Left lung (tissue), 14 donors: ENCODE results near the gene ZNF786. TPM values are rescaled to one million over a fixed set of nuclear protein-coding genes. Genes with fewer than 3 reads are reported as not detected.

ENCODE experiments used
- ATAC-seq: fragments of 200-7000 bp; cut with Tn5 transposase; one replicate; pipeline ENCODE4 v1.9.1; 2020; ENCODE audit warnings: moderate library complexity
- DNase-seq, 4 donors: peaks; one replicate each; pipeline ENCODE4 v3.0.0-alpha.2; 2013 to 2020
- H3K27ac ChIP-seq, 2 donors: fragments of 200-600 bp; sonication (generic) in 1 of 2; one replicate each; pipeline versions ENCODE4 v1.5.0 to v1.8.0; 2020 to 2021
- H3K27me3 ChIP-seq, 2 donors: fragments of 200-600 bp; sonication (generic) in 1 of 2; one replicate each; pipeline versions ENCODE4 v1.5.0 to v1.8.0; 2020 to 2021
- H3K36me3 ChIP-seq, 2 donors: fragments of 200-600 bp; sonication (generic) in 1 of 2; one replicate each; pipeline versions ENCODE4 v1.5.0 to v1.8.0; 2020 to 2021
- H3K4me1 ChIP-seq, 2 donors: fragments of 200-600 bp; one replicate each; pipeline ENCODE4 v1.8.0; 2021
- H3K4me3 ChIP-seq, 2 donors: fragments of 200-600 bp; sonication (generic) in 1 of 2; one replicate each; pipeline versions ENCODE4 v1.5.0 to v1.8.0; 2020 to 2021; ENCODE audit warnings: mild to moderate bottlenecking in 1 of 2
- H3K9me3 ChIP-seq, 2 donors: fragments of 200-600 bp; sonication (generic) in 1 of 2; one replicate each; pipeline versions ENCODE4 v1.5.0 to v1.8.0; 2020 to 2021
- CTCF ChIP-seq, 2 donors: fragments of 200-600 bp; sonication (generic) in 1 of 2; IDR thresholded peaks; one replicate each; pipeline versions ENCODE4 v1.5.0 to v1.8.0; 2021; ENCODE audit warnings: antibody characterized with exemption in 2 of 2
- intact Hi-C, 2 donors: fragments of 100-400 bp; cut with DNase I; formaldehyde crosslinking; loops; one replicate each; pipeline versions ENCODE4 v1.11.2 to v1.14.2; 2022
- long read RNA-seq, 12 donors: library from polyadenylated mRNA in 2 of 12; unstranded in 2 of 12; transcript quantifications; one replicate each; pipeline ENCODE4 v2.0.0 and lab custom pipeline, GENCODE V29; 2019 to 2026
- polyA plus RNA-seq, 6 donors: library from polyadenylated mRNA; unstranded; fragments of 120-200 nt; gene quantifications; one replicate each; pipeline ENCODE4 v1.2.1, GENCODE V29; 2013; ENCODE audit not compliant: insufficient read length in 6 of 6
- total RNA-seq, 2 donors: library from RNA; stranded (reverse); fragmentation: NEBNext Ultra II Directional; extraction: Animal tissue kit (Norgen Biotek cat#: 25700); gene quantifications; one replicate each; pipeline ENCODE4 v1.2.1, GENCODE V29; 2021
- donor health status: DM: no; HTN: yes; CAD: no.
- donor health status: DM: no; HTN: no; CAD: no.

ZNF786 gene
- total RNA-seq (1 to 10 TPM; 5.2 to 6.9 TPM), polyA plus RNA-seq (1 to 10 TPM; 6.4 to 8.7 (median 7.1) TPM)
- long read RNA-seq, donor 1, partial matches to known transcripts, result 0 of 2 reads
- long read RNA-seq, donor 1, other reads (novel, unspliced or antisense), result 0 of 2 reads
- long read RNA-seq, donor 2, partial matches to known transcripts, result 0 of 3 reads
- long read RNA-seq, donor 2, other reads (novel, unspliced or antisense), result 0 of 3 reads
- long read RNA-seq, donor 3, partial matches to known transcripts, result 0 of 2 reads
- long read RNA-seq, donor 3, other reads (novel, unspliced or antisense), result 0 of 2 reads
- long read RNA-seq, donor 4, partial matches to known transcripts, result 0 of 2 reads
- long read RNA-seq, donor 4, other reads (novel, unspliced or antisense), result 0 of 2 reads
- long read RNA-seq, donor 5, result 0 reads
- long read RNA-seq, donor 6, partial matches to known transcripts, result 0 of 4 reads
- long read RNA-seq, donor 6, other reads (novel, unspliced or antisense), result 0 of 4 reads
- long read RNA-seq, donor 7, partial matches to known transcripts, result 0 of 2 reads
- long read RNA-seq, donor 7, other reads (novel, unspliced or antisense), result 0 of 2 reads
- long read RNA-seq, donor 8, partial matches to known transcripts, result 0 of 3 reads
- long read RNA-seq, donor 8, other reads (novel, unspliced or antisense), result 0 of 3 reads
- long read RNA-seq, donor 9, result 0 reads
- long read RNA-seq, donor 10, partial matches to known transcripts, result 2 of 5 reads
- long read RNA-seq, donor 10, other reads (novel, unspliced or antisense), result 3 of 5 reads
- long read RNA-seq, donor 11, partial matches to known transcripts, result 0 of 3 reads
- long read RNA-seq, donor 11, other reads (novel, unspliced or antisense), result 0 of 3 reads
- long read RNA-seq, donor 12, result 0 reads

GRCh38 chr7:149090397-149091195 lies at the start of gene ZNF786:
TSS of gene ZNF786 (minus strand) at chr7:149090718. CDS start at chr7:149090640, 78 bp downstream.
- peak within 1 kb of the TSS; percentile 71 to 92 for H3K4me3 ChIP-seq
- H3K9me3 ChIP-seq, result no peaks in the 10 kb centered on the region
- peak; percentile 90 to 96 for TF ChIP-seq CTCF (IDR thresholded peaks at IDR 0.05)
- H3K27me3 ChIP-seq, result no peaks in the 10 kb centered on the region
- H3K4me1 ChIP-seq, result peaks cover 0 to 39% of the 10 kb centered on the region in 2 donors
- intact Hi-C loops, result no loop called here
- DNase-seq (peak; percentile 90 to 97 (median 94)), ATAC-seq (peak; percentile 98)
- H3K36me3 ChIP-seq, result no peaks in the 10 kb centered on the region
- H3K27ac ChIP-seq, result peak within 1 kb of the TSS; percentile 97 to 98

- Histone ChIP-seq H3K4me1 (peaks cover 0 to 9% of the 10 kb centered on the region in 2 donors), H3K36me3 (peaks cover 0 to 14% of the 10 kb centered on the region in 2 donors), H3K4me3 (no peak overlapping the region), H3K27me3 (no peaks in the 10 kb centered on the region), H3K27ac (no peak overlapping the region), H3K9me3 (peaks cover 0 to 6% of the 10 kb centered on the region in 2 donors)
- DNase-seq (no peak), ATAC-seq (no peak)
- no peak for TF ChIP-seq CTCF (IDR thresholded peaks at IDR 0.05)
- intact Hi-C loops, result no loop called here
These were observed 45.6 kb upstream of the ZNF786 start for GRCh38 chr7:149136118-149136517.

GRCh38 chr7:149133028-149133710 lies 42.7 kb upstream of the ZNF786 start:
- no peak for TF ChIP-seq CTCF (IDR thresholded peaks at IDR 0.05)
- peaks cover 0 to 18% of the 10 kb centered on the region in 2 donors for H3K9me3 ChIP-seq
- H3K27me3 ChIP-seq, result no peaks in the 10 kb centered on the region
- peaks cover 0 to 2% of the 10 kb centered on the region in 2 donors for H3K4me1 ChIP-seq
- H3K36me3 ChIP-seq, result peaks cover 0 to 31% of the 10 kb centered on the region in 2 donors
- intact Hi-C loops, result no loop called here
- no peak overlapping the region for H3K27ac ChIP-seq
- no peak for DNase-seq
- no peak for ATAC-seq
- H3K4me3 ChIP-seq, result no peak overlapping the region

- peaks cover 0 to 18% of the 10 kb centered on the region in 2 donors for H3K9me3 ChIP-seq
- H3K27me3 ChIP-seq, result no peaks in the 10 kb centered on the region
- peaks cover 0 to 31% of the 10 kb centered on the region in 2 donors for H3K36me3 ChIP-seq
- intact Hi-C loops, result no loop called here
- DNase-seq, result no peak
- H3K4me3 ChIP-seq, result no peak overlapping the region
- no peak for TF ChIP-seq CTCF (IDR thresholded peaks at IDR 0.05)
- no peak overlapping the region for H3K27ac ChIP-seq
- H3K4me1 ChIP-seq, result peaks cover 0 to 8% of the 10 kb centered on the region in 2 donors
- ATAC-seq, result no peak
These were observed 40.2 kb upstream of the ZNF786 start for GRCh38 chr7:149130572-149131198.
